Gastrocnemius medialis (tissue), 4 donors: ENCODE measurements around the gene ZNF85. TPM values are rescaled to one million over a fixed set of nuclear protein-coding genes. Genes with fewer than 3 reads are reported as not detected.
"Not testable (repeated sequence)": the region's sequence is repeated elsewhere in the genome, so short reads cannot be mapped to it uniquely, and the experiment has no call there.

Source experiments
- ATAC-seq, 2 donors: fragments of 150-250 bp; one replicate each; pipeline ENCODE4 v1.9.1; 2016
- DNase-seq, 2 donors: peaks; one replicate each; pipeline ENCODE4 v3.0.0-alpha.2; 2019
- H3K27ac ChIP-seq, 4 donors: fragments of 200-600 bp; sonication (generic); 1 replicate in 1 of 4; 2 replicates in 3 of 4; pipeline ENCODE4 v1.5.1; 2016 to 2018; ENCODE audit warnings: mild to moderate bottlenecking in 2 of 4, moderate library complexity in 1 of 4
- H3K27me3 ChIP-seq, 3 donors: fragments of 200-600 bp; sonication (generic) in 2 of 3; 1 replicate in 1 of 3; 2 replicates in 2 of 3; pipeline versions ENCODE4 v1.5.1 to v1.6.0; 2016 to 2019; ENCODE audit warnings: mild to moderate bottlenecking in 1 of 3, moderate library complexity in 1 of 3
- H3K36me3 ChIP-seq, 2 donors: fragments of 200-600 bp; sonication (generic) in 1 of 2; one replicate each; pipeline ENCODE4 v1.5.1; 2017 to 2018
- H3K4me1 ChIP-seq, 2 donors: fragments of 200-600 bp; sonication (generic) in 1 of 2; one replicate each; pipeline ENCODE4 v1.5.1; 2016 to 2017; ENCODE audit warnings: mild to moderate bottlenecking in 2 of 2
- H3K4me3 ChIP-seq, 4 donors: fragments of 200-600 bp; sonication (generic) in 3 of 4; 1 replicate in 1 of 4; 2 replicates in 3 of 4; pipeline ENCODE4 v1.5.1; 2016 to 2019; ENCODE audit warnings: mild to moderate bottlenecking in 2 of 4
- H3K9me3 ChIP-seq, 3 donors: fragments of 200-600 bp; sonication (generic) in 2 of 3; 1 replicate in 1 of 3; 2 replicates in 2 of 3; pipeline ENCODE4 v1.5.1; 2016 to 2019
- POLR2A ChIP-seq, 2 donors: fragments of 450-650 bp; IDR thresholded peaks; one replicate each; pipeline ENCODE4 v1.6.1; 2017; ENCODE audit warnings: antibody characterized with exemption in 2 of 2, mild to moderate bottlenecking in 2 of 2, moderate library complexity in 2 of 2
- in situ Hi-C, 4 donors: fragments of 200-750 bp; cut with MboI; loops; one replicate each; pipeline versions ENCODE4 v1.15.0 to v1.8.0; 2017; ENCODE audit warnings: low sequenced_read_pairs in 4 of 4
- intact Hi-C: fragments of 100-400 bp; cut with DNase I; formaldehyde crosslinking; loops from one replicate; pipeline ENCODE4 v1.15.1; 2023; ENCODE audit warnings: low total_unique reads
- total RNA-seq, 4 donors: library from RNA; depleted of rRNA; stranded (reverse); fragments of >200 nt; gene quantifications; one replicate each; pipeline versions ENCODE4 v1.1.0 to v1.2.3, GENCODE V29; 2016
- TF ChIP-seq, protein P1 (sequence below), 5 experiments: fragments of 450-650 bp in 3 of 5; fragments of 200-600 bp in 2 of 5; sonication (generic) in 2 of 5; IDR thresholded peaks in 4 of 5; conservative IDR thresholded peaks in 1 of 5; 1 replicate in 4 of 5; 2 replicates in 1 of 5; pipeline ENCODE4 v1.5.1; 2016 to 2019; ENCODE audit warnings: antibody characterized with exemption in 5 of 5, mild to moderate bottlenecking in 3 of 5, moderate library complexity in 3 of 5

Gene ZNF85
- total RNA-seq, 4 donors from 2014 or later, result 0.34 to 1.8 (median 0.81) TPM

DNA sequence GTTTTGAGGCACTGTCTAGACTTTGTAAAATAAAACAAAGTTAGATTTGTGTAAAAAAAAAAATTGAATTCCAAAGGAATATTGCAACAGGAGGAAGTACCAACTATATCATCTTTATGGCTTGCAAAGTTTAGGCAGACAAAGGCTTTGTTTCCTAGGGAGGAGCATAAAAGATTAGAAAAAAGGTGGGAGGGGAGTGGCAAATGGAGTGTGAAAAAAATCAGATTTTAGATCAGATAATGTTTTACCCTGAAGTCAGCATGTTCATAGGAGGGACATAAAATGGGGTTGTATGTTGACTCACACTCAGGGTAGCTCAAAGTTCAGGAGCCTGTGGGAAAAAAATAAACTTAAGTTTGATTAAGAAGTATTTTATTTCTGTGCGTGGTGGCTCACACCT, 3.7 kb downstream of the ZNF85 start:
- ATAC-seq (no peak), DNase-seq (no peak)
- H3K4me1 ChIP-seq, result no peaks in the 10 kb centered on the region
- in situ Hi-C loops (no loop called here), intact Hi-C loops (no loop called here)
- H3K27me3 ChIP-seq, result no peaks in the 10 kb centered on the region
- H3K36me3 ChIP-seq, result no peaks in the 10 kb centered on the region
- H3K27ac ChIP-seq, result no peak overlapping the region
- H3K4me3 ChIP-seq, result no peak overlapping the region
- TF ChIP-seq, protein P1, sequence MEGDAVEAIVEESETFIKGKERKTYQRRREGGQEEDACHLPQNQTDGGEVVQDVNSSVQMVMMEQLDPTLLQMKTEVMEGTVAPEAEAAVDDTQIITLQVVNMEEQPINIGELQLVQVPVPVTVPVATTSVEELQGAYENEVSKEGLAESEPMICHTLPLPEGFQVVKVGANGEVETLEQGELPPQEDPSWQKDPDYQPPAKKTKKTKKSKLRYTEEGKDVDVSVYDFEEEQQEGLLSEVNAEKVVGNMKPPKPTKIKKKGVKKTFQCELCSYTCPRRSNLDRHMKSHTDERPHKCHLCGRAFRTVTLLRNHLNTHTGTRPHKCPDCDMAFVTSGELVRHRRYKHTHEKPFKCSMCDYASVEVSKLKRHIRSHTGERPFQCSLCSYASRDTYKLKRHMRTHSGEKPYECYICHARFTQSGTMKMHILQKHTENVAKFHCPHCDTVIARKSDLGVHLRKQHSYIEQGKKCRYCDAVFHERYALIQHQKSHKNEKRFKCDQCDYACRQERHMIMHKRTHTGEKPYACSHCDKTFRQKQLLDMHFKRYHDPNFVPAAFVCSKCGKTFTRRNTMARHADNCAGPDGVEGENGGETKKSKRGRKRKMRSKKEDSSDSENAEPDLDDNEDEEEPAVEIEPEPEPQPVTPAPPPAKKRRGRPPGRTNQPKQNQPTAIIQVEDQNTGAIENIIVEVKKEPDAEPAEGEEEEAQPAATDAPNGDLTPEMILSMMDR (IDR thresholded peaks at IDR 0.05 in 4 of 5, conservative IDR thresholded peaks at IDR 0.05 in 1 of 5), result no peak
- TF ChIP-seq POLR2A (IDR thresholded peaks at IDR 0.05), result no peak
- H3K9me3 ChIP-seq, result no peaks in the 10 kb centered on the region

DNA sequence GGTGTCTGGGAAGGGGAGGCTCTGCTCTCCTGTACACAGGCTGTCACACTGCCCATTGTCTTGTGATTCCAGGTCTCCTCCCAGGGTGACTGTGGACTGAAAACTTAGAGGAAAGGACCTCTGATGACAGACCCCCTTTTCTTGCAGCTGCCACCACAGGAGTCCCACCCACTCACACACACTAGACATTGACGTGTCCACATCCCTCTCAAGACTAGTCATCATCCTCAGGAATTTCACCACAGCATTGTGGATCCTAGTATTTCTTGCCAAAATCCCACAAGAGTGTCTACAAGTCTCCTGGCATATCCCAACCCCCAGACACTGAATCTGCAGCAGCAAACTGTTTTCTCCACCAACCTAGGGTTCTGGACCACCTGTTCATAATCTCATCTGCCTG, 5.3 kb downstream of the ZNF85 start:
- Histone ChIP-seq H3K27ac (no peak overlapping the region), H3K36me3 (no peaks in the 10 kb centered on the region), H3K4me1 (no peaks in the 10 kb centered on the region), H3K27me3 (no peaks in the 10 kb centered on the region), H3K4me3 (no peak overlapping the region), H3K9me3 (no peaks in the 10 kb centered on the region)
- intact Hi-C loops, result no loop called here
- TF ChIP-seq, protein P1 (IDR thresholded peaks at IDR 0.05 in 4 of 5, conservative IDR thresholded peaks at IDR 0.05 in 1 of 5), result no peak
- no peak for TF ChIP-seq POLR2A (IDR thresholded peaks at IDR 0.05)
- in situ Hi-C loops, result no loop called here
- no peak for DNase-seq
- ATAC-seq, result no peak

DNA sequence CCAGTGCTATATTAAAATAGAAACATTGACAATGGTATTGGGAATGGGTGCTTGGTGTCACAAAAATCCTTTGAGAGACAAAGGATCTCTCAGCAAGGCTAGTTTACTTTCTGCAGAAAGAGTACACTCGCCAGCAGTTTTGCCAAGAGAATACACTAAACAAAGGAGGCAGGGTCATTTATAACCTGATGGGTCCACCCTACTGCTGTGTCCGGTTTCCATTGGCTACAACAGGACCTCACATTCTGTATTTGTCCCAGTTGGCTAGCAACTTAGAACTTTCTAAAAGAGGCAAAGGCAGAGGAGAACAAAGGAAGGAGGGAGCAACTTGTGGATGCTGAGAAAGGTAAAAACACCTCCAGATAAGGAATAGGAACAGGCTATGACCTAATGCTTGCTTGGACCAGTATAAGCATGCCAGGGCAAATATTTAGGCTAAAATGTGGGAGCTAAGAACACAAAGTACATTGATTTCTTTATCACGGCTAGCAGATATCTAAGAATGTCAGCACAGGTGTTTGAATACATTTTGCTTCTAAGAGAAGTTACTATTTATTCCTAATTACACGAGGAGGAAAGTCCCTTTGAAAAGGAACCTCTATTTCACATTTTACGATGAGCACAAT, 13.4 kb downstream of the ZNF85 start:
- H3K4me3 ChIP-seq, in situ Hi-C loops, ATAC-seq, H3K27me3 ChIP-seq, H3K36me3 ChIP-seq, H3K9me3 ChIP-seq, intact Hi-C loops, H3K27ac ChIP-seq, DNase-seq, H3K4me1 ChIP-seq: not testable (repeated sequence)

DNA sequence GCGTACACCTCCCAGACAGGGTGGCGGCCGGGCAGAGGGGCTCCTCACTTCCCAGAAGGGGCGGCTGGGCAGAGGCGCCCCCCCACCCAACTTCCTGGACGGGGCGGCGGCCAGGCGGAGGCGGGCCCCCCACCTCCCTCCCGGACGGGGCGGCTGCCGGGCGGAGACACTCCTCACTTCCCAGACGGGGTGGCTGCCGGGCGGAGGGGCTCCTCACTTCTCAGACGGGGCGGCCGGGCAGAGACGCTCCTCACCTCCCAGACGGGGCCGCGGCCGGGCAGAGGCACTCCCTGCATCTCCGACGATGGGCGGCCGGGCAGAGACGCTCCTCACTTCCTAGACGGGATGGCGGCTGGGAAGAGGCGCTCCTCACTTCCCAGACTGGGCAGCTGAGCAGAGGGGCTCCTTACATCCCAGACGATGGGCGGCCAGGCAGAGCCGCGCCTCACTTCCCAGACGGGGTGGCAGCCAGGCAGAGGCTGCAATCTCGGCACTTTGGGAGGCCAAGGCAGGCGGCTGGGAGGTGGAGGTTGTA, 29.6 kb downstream of the ZNF85 start:
- in situ Hi-C loops, DNase-seq, H3K27ac ChIP-seq, H3K4me1 ChIP-seq, intact Hi-C loops, H3K4me3 ChIP-seq, H3K27me3 ChIP-seq, ATAC-seq, H3K9me3 ChIP-seq: not testable (repeated sequence)
- H3K36me3 ChIP-seq, result peaks cover 0 to 11% of the 10 kb centered on the region in 2 donors

DNA sequence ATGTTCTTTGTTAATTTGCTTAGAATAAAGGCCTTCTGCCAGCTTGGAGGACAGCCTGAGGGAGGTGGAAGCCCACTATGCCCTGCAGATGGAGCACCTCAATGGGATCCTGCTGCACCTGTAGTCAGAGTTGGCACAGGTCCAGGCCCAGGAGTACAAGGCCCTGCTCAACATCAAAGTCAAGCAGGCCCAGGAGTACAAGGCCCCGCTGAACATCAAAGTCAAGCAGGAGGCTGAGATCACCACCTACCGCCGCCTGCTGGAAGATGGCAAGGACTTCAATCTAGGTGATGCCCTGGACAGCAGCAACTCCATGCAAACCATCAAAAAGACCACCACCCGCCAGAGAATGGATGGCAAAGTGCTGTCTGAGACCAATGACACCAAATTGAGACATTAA, 41.7 kb downstream of the ZNF85 start:
- TF ChIP-seq, protein P1 (IDR thresholded peaks at IDR 0.05 in 4 of 5, conservative IDR thresholded peaks at IDR 0.05 in 1 of 5), result no peak
- TF ChIP-seq POLR2A (IDR thresholded peaks at IDR 0.05), result no peak
- in situ Hi-C loops (no loop called here), intact Hi-C loops (no loop called here)
- Histone ChIP-seq H3K4me3 (no peak overlapping the region), H3K27ac (no peak overlapping the region), H3K9me3 (peaks cover 0 to 1% (median 0%) of the 10 kb centered on the region in 3 donors), H3K4me1 (no peaks in the 10 kb centered on the region), H3K27me3 (no peaks in the 10 kb centered on the region), H3K36me3 (no peaks in the 10 kb centered on the region)
- DNase-seq, result no peak
- ATAC-seq, result no peak

DNA sequence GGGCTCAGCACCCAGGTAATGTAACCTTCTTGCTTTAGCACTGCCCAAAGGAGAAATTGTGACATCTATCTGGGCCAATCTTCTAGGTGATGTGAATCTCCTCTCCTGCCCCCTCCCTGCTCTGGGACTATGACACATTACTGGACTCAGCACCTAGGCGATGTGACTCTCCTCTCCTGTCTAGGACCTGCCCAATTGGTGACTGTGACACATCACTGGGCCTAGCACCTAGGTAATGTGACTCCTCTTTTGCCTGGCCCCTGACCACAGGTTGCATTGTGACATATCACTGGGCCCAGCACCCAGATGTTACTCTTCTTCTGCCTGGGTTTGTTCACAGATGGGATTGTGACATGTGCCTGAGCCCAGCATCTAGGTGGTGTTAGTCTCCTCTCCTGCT, 45.0 kb downstream of the ZNF85 start:
- DNase-seq, result no peak
- H3K9me3 ChIP-seq, result no peaks in the 10 kb centered on the region

More for the DNA sequence above, 45.0 kb downstream of the ZNF85 start:
- Histone ChIP-seq H3K4me3 (no peak overlapping the region), H3K4me1 (no peaks in the 10 kb centered on the region), H3K27ac (no peak overlapping the region), H3K27me3 (no peaks in the 10 kb centered on the region), H3K36me3 (no peaks in the 10 kb centered on the region)
- no peak for ATAC-seq
- in situ Hi-C loops (no loop called here), intact Hi-C loops (no loop called here)
- TF ChIP-seq, protein P1 (IDR thresholded peaks at IDR 0.05 in 4 of 5, conservative IDR thresholded peaks at IDR 0.05 in 1 of 5), result no peak
- no peak for TF ChIP-seq POLR2A (IDR thresholded peaks at IDR 0.05)
